HG02884 (cell line): ENCODE results near the gene COA4.
"Not testable (repeated sequence)": the region's sequence is repeated elsewhere in the genome, so short reads cannot be mapped to it uniquely, and the experiment has no call there.

Source experiments
- ATAC-seq: cut with Tn5 transposase; IDR thresholded peaks from one replicate; pipeline ENCODE4 v1.9.1; 2021; ENCODE audit warnings: mild to moderate bottlenecking, moderate library complexity; ENCODE audit not compliant: unreplicated experiment

Gene COA4

DNA sequence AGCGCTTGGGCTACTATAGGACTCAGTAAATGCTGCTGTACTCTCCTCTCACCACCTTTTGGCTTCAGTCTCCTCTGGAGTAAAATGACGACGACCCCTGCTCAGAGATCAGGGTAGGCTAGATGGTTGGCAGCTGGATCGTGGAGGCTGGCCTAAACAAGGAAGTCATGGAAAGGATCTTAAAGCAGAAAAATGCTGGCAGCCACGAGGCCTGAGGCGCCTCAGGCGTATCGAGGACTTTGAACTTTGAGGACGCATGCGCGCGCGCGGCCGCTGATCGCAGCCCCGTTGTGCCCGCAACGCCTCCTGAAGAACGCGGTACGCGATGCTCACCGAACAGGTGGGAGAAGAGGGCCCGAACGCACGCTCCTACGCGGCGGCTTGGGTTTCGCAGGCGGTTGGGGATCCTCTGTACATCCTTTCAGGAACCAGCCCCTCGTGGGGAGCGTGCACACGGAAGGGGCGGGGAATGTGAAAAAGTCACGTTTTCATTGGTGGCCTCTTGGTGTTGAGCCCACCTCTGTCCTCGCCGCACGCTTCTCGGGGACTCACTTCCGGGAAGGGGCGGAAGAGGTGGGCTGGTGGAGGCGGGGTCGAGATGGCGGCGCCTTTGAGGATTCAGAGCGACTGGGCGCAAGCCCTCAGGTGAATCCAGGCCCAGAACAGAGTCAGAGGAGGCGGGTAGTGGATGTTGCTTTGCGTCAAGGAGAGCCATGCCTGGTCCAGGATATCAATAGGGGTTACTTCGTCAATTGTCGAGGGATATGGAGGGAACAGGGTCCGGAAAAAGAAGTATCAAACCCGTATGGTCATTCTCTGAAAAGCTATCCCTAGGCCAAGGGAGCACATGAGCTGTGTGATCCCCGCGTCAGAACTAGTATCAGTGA, at the start of gene COA4, which contains the start of gene PAAF1:
Gene COA4 (minus strand): TSS at position 423 of the 887 bp plus-strand sequence. CDS start 3,468 bp downstream, outside the sequence.
Gene PAAF1 (plus strand): TSS at position 576 of the 887 bp plus-strand sequence. CDS start 23 bp downstream, at position 599.
- peak; percentile 98 for ATAC-seq

DNA sequence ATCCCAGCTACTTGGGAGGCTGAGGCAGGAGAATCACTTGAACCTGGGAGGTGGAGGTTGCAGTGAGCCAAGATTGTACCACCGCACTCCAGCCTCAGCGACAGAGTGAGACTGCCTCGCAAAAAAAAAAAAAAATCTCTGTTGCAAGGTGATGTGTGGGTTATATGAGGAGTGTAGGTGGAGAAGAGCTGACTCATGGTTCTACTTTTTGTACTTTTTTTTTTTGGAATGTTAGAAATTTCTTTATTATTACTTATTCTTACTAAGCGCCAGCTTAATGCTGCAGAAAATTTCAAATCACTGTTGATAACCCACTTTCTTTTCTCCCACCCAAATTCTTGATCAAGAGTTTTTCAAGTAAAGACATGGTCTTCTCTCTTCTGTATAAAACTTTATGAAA, 44.5 kb upstream of the COA4 start:
- no peak for ATAC-seq

- ATAC-seq = no peak
Measured at GRCh38 chr11:73916435-73916834, 39.8 kb upstream of the COA4 start.

GRCh38 chr11:73914284-73914683, 37.6 kb upstream of the COA4 start:
- ATAC-seq = no peak

GRCh38 chr11:73913472-73913871, 36.8 kb upstream of the COA4 start:
- no peak for ATAC-seq

GRCh38 chr11:73912026-73912425, 35.4 kb upstream of the COA4 start:
- no peak for ATAC-seq

- ATAC-seq = no peak
Measured at GRCh38 chr11:73907191-73907590, 30.5 kb upstream of the COA4 start.

- ATAC-seq = no peak
Measured at GRCh38 chr11:73902303-73902702, 25.7 kb upstream of the COA4 start.

DNA sequence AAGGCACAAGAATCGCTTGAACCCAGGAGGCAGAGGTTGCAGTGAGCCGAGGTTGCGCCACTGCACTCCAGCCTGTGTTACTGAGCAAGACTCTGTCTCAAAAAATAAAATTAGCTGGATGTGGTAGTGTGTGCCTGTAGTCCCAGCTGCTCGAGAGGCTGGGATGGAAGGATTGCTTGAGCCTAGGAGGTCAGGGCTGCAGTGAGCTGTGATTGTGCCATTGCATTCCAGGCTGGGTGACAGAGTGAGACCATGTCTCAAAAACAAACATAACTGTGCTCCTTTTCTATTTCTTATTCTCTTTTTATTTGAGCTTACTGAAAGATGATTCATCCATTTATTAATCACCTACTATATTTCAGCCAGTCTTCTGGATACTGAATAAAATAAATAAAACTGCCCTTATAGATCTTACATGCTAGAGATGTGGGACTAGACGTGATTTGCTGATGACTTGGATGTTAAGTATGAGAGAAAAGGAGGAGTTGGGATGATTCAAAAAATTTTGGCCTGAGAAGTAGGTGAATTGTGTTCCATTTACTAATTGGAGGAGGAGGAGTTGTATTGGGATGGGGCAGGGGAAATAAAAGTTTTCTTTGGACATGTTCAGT, 18.2 kb upstream of the COA4 start:
- no peak for ATAC-seq

DNA sequence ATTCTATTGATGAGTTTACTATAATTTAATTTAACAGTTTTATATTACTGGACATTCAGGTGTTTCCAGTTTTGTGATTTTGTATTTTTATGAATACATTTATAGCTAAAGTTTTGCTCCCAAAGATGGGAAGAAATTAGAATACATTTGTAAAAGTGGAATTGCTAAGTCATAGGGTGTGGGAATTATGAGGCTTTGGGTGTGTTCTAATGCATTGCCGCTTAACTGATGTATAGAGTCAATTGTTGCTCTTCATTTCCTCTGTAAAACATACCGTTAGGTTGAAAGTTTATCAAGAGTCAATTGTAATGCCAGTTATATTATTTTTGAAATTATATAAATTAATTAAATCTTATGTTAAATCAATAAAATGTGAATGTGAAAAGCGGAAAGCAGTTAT, 16.4 kb upstream of the COA4 start:
- ATAC-seq = no peak

DNA sequence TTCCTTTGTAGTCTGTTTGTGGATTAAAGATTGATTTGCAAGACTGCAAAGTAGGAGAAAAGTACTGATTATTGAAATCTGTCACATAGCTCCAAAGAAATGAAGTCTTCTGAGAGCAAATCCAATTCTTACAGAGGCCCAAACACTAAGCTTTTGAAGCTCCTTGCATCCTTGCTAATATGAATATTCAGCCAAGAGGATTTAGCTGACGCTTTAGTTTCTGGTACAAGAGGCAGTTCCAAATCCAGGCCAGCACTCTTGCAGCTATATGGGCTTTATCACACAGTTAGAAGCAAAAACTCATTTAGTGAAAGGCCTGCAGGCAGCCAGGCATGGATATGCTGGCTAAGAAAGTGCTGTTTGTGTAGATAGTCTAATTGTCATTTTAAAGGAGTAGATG, 12.9 kb upstream of the COA4 start:
- ATAC-seq = no peak

DNA sequence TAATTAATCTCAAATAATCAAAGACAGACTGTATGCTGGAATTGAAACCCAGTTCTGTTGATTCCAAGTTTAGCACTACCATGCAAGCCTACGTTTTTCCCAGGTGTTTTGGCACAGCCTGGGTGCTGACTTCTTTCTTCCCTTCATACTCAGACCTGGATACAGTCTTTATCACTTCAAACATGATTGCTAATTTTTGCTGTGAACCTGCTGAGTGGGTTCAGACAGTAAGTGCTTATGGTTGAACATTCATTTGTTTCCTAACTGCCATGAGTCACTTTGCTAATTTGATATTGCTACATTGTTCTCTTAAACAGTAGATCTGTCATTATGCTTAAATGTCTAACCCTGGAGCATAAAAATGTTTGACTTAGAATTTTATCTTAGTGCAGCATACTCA, 12.4 kb upstream of the COA4 start:
- no peak for ATAC-seq

- no peak for ATAC-seq
Measured at GRCh38 chr11:73888244-73888643, 11.6 kb upstream of the COA4 start.

DNA sequence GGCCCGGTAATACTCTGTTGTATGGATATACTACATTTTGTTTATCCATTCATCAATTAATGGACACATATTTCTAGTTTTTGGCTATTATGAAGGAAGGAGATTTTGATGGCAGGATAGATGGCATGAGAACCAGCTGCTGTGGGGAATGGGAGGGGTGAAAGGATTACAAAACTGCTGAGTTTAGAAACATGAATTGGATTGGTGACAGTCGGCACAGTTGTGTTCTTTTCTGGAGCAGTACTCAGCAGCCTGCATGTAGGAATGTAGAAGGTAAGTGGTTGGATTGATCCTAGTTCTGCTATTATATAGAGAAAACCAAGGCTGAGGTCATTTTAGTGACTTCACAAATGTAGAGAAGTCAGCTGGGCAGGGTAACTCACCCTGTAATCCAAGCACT, 7.2 kb upstream of the COA4 start:
- ATAC-seq = no peak

- ATAC-seq = not testable (repeated sequence)
Measured at GRCh38 chr11:73880449-73880848, 3.8 kb upstream of the COA4 start.

DNA sequence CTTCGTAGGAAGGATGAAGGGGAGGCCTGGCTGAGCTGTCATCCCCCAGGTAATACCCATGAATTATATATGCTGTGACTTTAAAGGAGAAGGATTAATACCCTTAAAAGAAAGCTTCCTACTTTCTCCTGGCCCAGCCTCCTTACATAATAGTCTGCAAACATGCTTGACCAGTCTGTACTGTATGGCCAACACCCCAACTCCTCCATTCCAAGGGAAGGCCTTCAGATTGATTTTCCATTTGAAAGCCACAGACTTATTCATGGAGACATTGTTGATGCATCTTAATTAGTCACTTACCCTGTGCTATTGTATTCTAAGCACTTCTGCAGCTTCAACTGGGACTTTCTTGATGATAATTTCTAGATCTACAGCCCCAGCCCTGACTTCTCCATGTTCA, 2.1 kb upstream of the COA4 start:
- ATAC-seq = no peak

DNA sequence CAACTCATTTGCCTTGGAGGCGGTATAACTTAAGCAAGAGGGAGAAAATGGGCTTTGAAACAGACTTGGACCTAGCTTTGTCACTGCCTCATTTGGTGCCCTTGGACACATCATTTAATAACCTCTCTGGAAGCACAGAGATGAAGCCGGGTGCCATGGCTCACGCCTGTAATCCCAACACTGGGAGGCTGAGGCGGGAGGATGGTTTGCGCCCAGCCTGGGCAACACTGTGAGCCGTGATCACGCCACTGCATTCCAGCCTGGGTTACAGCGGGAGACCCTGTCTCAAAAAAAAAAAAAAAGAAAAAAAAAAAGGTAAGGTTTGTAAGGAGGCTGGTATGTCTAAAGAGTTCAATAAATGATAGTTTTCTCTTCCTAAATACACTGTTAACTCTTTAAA, 806 bp downstream of the COA4 start:
- no peak for ATAC-seq

DNA sequence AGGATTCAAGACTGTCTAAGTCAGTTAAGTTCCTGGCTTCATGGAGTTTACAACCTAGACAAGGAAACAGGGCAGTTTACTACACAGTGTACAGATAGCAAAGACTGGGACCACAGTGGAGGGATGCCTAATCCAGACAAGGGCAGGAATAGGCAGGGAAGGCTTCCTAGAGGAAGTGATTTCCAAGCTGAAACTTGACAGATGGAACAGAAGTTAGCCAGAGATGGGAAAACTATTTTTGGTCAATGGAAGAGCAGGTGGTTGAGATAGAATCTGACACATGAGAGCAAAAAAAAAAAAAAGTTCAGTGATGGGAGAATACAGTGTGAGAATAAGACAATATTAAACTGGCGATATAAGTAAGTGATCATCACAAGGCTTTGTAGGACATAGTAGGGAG, 1.3 kb downstream of the COA4 start:
- no peak for ATAC-seq

GRCh38 chr11:73872749-73873357, 3.8 kb downstream of the COA4 start:
- ATAC-seq = no peak

DNA sequence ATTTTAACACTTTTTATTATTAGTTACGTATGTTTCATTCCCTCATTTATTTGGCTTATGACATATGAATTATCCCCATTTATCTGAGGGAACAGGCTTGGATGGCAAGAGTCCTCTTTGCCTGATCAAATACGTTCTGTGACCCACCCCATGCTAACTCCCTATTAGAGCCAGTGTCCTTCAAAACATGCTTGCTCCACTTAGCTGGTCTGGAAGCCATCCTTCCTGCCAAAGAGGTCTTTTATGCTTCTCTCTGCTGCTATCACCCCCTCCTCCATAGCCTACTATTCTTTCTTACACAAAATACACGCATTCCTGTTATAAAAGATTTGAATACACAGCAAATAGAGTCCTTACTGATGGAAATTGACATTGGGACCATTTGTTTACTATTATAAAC, 6.4 kb downstream of the COA4 start:
- ATAC-seq = no peak

DNA sequence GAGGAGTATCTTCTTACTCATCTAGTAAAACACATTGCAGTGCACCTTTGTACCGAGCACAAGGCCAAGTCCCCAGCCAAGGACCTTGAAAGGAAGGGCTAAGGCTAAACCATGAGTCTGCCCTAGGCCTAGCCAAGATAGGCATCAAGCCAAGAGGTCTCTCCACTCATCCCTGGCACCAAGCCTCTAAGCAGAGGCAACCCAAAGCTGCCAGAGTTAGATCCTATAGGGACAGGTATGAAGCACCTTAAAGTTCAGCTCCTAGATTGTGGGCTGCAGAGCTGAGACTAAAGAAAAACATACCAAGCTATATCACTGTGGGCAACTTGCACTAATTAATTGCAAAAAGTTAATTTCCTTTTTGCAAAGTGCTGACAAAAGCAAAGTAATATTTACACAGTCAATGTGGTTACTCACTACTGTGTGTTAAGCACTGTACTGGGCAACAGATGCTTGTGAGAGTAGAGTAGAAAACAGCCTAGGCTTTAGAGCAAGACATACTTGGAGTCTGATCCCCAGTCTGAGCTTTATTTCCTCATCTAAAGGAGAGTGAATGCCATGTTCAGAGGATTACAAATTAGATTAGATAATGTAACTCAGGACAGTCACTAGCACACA, 7.2 kb downstream of the COA4 start:
- no peak for ATAC-seq
